Stimulated activated CD4-positive, alpha-beta T cell treated with anti-CD3 and anti-CD28 coated beads, Interleukin-2, amount 100 ng/mL, for 24 hours (primary cell): Measurements from ENCODE around the gene CCT7.
A peak's percentile ranks its signal among the peaks of the same experiment; 100 is the strongest.
"Not testable (repeated sequence)": the region's sequence is repeated elsewhere in the genome, so short reads cannot be mapped to it uniquely, and the experiment has no call there.

ENCODE experiments used
- DNase-seq, 2 donors: peaks; one replicate each; pipeline ENCODE4 v3.0.0-alpha.2; 2020

Gene CCT7

DNA sequence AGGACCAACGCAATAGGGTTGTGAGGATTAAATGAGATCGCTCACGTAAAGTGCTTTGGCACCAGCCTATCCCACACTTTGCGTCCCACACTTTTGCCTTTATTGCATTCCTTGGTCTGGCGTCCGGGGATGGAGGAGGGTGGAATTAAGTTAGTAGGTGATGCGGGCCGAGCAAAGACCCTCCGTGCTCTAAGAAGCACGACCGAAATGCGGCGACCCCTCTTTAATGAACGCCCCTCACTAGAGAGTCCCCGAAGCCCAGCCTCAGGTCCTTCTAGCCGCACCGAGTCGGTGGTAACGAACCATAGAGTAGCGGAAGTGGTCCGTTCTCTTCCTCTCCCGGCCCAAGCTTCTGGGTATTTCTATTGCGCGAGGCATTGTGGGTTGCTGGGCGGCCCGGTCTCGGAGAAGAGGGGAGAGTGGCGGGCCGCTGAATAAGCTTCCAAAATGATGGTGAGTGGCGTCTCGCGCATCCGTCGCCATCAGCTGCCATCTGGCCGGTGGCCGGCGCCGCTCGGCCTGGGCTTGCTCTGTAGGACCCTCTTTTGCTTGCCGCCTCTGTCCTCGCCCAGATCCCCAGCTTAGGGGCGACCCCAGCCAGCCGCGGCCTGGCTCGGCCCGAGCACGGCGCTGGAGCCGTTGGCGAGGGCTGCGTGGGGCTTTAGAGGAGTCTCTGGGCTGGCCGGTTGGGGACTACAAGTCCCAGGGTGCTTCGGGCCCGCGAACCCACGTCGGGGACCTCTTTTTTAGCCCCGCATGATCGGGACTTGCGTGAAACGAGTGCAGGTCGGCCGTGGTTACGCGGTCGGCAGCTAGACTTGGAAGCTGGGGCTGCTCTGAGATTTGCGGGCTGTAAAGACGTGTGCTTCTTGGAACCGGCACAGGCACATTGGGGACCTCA lies at the start of gene CCT7:
Gene CCT7 (plus strand): TSS at position 377 of the 901 bp plus-strand sequence. CDS start 71 bp downstream, at position 448.
- peak; percentile 81 to 87 for DNase-seq

GRCh38 chr2:73185965-73186364 lies 48.1 kb upstream of the CCT7 start:
- DNase-seq: no peak

DNA sequence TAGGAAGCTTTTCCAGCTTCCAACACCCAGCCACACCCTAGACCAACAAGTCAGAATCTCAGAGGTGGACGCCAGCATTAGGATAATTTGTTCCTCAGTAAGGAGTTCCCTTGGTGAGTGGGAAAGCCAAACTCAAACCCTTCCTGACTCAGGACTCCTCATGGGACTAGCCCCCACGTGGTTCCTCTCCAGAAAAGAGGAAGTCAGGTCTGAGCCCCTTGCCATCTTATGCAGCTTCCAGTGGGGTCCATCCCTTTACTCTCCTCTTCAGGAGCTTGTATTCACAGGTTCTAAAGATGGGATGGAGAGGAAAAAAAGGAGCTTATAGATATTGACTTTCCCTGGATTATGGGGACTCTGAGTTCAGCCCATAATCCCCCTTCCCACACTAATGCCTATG lies 46.6 kb upstream of the CCT7 start:
- no peak for DNase-seq

- no peak for DNase-seq
Observed at GRCh38 chr2:73197579-73197978, 36.5 kb upstream of the CCT7 start.

DNA sequence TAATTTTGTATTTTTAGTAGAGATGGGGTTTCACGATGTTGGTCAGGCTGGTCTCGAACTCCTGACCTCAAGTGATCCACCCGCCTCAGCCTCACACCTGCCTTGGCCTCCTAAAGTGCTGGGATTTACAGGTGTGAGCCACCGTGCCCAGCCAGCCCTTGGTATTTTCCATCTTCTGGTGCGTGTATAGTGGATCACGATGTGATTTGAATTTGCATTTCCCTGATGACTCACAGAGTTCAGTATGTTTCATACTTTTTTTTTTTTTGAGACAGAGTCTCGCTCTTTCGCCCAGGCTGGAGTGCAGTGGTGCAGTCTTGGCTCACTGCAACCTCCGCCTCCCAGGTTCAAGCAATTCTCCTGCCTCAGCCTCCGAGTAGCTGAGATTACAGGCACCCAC lies 33.8 kb upstream of the CCT7 start:
- DNase-seq: not testable (repeated sequence)

- peak in 1 of 2 donors; percentile 12 for DNase-seq
Observed at GRCh38 chr2:73202156-73203054, 31.7 kb upstream of the CCT7 start, which contains the start of gene NOTO. Gene NOTO, plus strand, starts transcription at chr2:73202574. Its CDS starts 93 bp downstream, at chr2:73202667.

- DNase-seq: peak in 1 of 2 donors; percentile 5
Observed at GRCh38 chr2:73203055-73203681, 30.9 kb upstream of the CCT7 start.

DNA sequence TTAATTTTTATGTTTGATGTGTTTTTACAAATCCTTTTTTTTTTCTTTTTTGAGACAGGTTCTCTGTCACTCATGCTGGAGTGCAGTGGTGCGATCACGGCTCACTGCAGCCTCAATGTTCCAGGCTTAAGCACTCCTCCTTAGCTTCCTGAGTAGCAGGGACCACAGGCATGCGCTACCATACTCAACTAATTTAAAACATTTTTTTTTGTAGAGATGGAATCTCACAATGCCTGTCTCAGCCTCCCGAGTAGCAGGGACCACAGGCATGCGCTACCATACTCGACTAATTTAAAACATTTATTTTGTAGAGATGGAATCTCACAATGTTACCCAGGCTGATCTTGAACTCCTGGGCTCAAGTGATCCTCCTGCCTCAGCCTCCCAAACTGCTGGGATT lies 28.5 kb upstream of the CCT7 start:
- no peak for DNase-seq

- no peak for DNase-seq
Observed at GRCh38 chr2:73208258-73208657, 25.9 kb upstream of the CCT7 start.

DNA sequence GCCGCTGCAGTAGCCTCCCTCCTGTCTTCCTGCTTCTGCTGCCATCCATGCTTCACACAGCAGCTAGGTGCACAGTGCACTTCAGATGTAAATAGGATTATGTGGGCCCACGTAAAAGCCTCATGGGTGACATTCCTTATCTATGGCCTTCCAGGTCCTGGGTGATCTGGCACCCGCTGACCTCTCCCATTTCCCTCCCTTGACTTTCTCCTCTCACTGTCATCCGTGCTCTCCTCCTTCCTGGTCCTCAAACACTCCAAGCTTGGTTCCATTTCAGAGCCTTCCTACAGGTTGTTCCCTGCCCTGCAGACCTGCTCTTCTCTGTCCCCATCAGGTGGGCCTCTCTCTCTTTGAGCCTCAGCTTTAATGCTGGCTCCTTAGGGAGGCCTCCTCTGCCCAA lies 24.1 kb upstream of the CCT7 start:
- DNase-seq: no peak

- no peak for DNase-seq
Observed at GRCh38 chr2:73210696-73211095, 23.4 kb upstream of the CCT7 start.

DNA sequence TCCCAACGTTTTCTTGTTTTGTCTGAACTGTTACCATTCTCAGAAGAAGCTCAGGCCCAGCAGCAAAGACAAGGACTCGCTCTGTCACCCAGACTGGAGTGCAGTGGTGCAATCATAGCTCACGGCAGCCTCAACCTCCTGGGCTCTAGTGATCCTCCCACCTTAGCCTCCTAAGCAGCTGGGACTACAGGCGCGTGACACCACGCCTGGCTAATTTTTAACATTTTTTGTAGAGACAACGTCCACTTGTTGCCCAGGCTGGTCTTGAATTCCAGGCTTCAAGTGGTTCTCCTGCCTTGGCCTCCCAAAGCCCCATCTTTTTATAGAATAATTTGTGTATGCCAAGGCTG lies 22.0 kb upstream of the CCT7 start:
- DNase-seq: no peak

DNA sequence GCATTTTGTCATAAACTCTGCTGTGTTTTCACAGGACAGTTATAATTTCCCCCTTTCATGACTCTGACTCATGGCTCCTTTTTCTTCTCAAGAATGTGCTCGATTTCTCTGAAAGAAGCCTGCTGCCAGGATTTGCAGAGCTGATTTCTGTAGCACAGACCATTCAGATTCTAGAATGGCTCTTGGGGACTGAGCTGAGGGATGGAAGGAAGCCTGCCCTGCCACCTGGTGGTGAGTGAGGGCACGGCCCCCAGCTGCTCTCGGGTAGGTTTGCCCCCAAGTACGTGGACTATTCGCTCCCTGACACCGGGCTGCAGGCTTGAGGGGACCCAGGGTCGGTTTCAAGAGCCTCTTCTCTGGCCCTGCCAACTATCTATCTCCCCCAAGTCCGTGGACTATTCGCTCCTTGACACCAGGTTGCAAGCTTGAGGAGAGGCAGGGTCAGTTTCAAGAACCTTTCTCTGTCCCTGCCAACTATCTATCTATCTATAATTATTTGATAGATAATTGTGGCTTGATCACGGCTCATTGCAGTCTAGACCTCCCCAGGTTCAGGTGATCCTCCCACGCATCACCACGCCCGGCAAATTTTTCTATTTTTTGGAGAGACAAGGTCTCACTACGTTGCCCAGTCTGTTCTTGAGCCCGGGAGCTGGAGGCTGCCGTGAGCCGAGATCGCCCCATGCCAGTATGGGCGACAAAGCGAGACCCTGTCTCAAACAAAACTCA lies 21.5 kb upstream of the CCT7 start:
- peak; percentile 80 to 82 for DNase-seq

- peak; percentile 95 for DNase-seq
Observed at GRCh38 chr2:73214120-73215035, 19.7 kb upstream of the CCT7 start, which contains the start of gene SMYD5. Gene SMYD5, plus strand, starts transcription at chr2:73214245. Its CDS starts 22 bp downstream, at chr2:73214267.

DNA sequence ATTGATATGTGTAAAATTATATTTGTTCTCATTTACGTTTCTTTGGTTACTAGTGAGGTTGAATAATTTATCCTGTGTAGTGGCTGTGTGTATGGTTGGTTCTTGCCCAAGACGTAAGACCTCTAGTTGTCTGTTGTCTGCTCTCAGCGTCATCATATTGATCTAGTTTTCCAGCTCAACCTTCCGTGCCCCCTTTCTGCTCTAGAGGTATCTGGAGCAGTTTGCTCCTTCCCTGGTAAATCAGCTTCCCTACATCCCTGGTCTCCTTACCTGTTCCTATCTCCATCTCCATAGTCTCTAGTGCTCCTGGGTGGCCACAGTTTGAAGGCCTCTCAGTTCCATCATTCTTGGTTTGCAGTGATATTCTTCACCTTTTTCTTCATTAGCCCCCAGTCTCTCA lies 18.9 kb upstream of the CCT7 start:
- DNase-seq: no peak

- no peak for DNase-seq
Observed at GRCh38 chr2:73217160-73217559, 16.9 kb upstream of the CCT7 start.

- DNase-seq: no peak
Observed at GRCh38 chr2:73217826-73218225, 16.3 kb upstream of the CCT7 start.

- no peak for DNase-seq
Observed at GRCh38 chr2:73218298-73218697, 15.8 kb upstream of the CCT7 start.

DNA sequence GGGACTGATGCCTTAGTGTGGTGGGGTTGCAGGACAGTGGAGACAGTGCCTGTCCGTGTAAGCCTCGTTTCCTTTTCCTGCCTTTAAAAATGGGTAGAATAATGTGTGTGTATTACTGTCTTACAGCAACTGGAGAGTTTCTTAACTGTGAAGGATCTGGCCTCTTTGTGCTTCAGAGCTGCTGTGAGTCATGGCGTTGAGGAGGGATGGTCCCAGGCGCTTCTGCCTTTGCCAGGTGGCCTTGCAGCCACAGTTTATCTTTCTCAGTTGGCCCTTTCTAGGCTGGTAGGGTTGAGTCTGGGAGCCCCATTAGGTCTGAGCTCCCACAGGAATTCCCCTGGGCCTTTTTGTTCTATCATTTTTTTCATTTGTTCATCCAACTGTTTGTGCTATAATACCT lies 10.3 kb upstream of the CCT7 start:
- DNase-seq: no peak

GRCh38 chr2:73225513-73226360 lies 8.4 kb upstream of the CCT7 start:
- no peak for DNase-seq
